H1 (cell line): Measurements from ENCODE around the gene AEBP1. TPM values are rescaled to one million over a fixed set of nuclear protein-coding genes. Genes with fewer than 3 reads are reported as not detected.

ENCODE experiments used
- CTCF ChIA-PET: fragments of 300-600 bp; sonication (Branson Sonifier 250); formaldehyde crosslinking; loops from one replicate; lab custom pipeline; 2021; ENCODE audit not compliant: partially characterized antibody; lab: Charles Lee
- POLR2A ChIA-PET: fragments of 300-600 bp; sonication (Branson Sonifier 250); formaldehyde crosslinking; loops from one replicate; lab custom pipeline; 2021; ENCODE audit warnings: inconsistent platforms; ENCODE audit not compliant: partially characterized antibody; lab: Charles Lee
- DNase-seq, 2 experiments: peaks; one replicate each; pipeline versions ENCODE4 v3.0.0 to v3.0.0-alpha.2; 2010 to 2022; ENCODE audit warnings: low spot score in 2 of 2, low read depth in 1 of 2, mixed read lengths in 1 of 2
- FAIRE-seq: peaks from 2 replicates; lab custom pipeline; 2011; peaks lifted over from hg19 to GRCh38; lab: Jason Lieb, UNC
- H2AFZ ChIP-seq: 2 replicates; pipeline ENCODE4 v1.8.1; 2012; ENCODE audit warnings: low read length, inconsistent platforms
- H2AK5ac ChIP-seq: 2 replicates; pipeline ENCODE4 v1.6.1; 2013; ENCODE audit warnings: low read depth, low read length
- H2BK120ac ChIP-seq: replicated peaks from 2 replicates; pipeline ENCODE3; 2013; ENCODE audit warnings: low read depth, low read length, inconsistent platforms
- H2BK12ac ChIP-seq: 2 replicates; pipeline ENCODE4 v1.6.1; 2013; ENCODE audit warnings: low read depth, low read length
- H2BK15ac ChIP-seq: 2 replicates; pipeline ENCODE4 v1.6.1; 2013; ENCODE audit warnings: low read length
- H2BK20ac ChIP-seq: 2 replicates; pipeline ENCODE4 v1.6.1; 2013; ENCODE audit warnings: low read length
- H2BK5ac ChIP-seq: 2 replicates; pipeline ENCODE4 v1.6.1; 2013; ENCODE audit warnings: low read depth, low read length
- H3K14ac ChIP-seq: 2 replicates; pipeline ENCODE4 v1.6.1; 2013; ENCODE audit warnings: inconsistent platforms; ENCODE audit not compliant: insufficient read length
- H3K18ac ChIP-seq: 2 replicates; pipeline ENCODE4 v1.6.1; 2013; ENCODE audit warnings: low read length; ENCODE audit errors: extremely low read depth
- H3K23ac ChIP-seq: 2 replicates; pipeline ENCODE4 v1.6.1; 2013; ENCODE audit warnings: inconsistent platforms; ENCODE audit not compliant: insufficient read length
- H3K23me2 ChIP-seq: 2 replicates; pipeline ENCODE4 v1.6.1; 2013; ENCODE audit warnings: low read depth, low read length
- H3K27ac ChIP-seq: 2 replicates; pipeline ENCODE4 v1.6.1; 2011; ENCODE audit warnings: low read depth, low read length, inconsistent platforms
- H3K27me3 ChIP-seq, 4 experiments: replicated peaks in 1 of 4; 1 replicate in 1 of 4; 2 replicates in 3 of 4; pipeline versions ENCODE4 v1.6.1 to v1.8.1; 2011 to 2013; ENCODE audit warnings: low read length in 3 of 4, mild to moderate bottlenecking in 3 of 4, inconsistent platforms in 2 of 4, mixed read lengths in 2 of 4, moderate library complexity in 1 of 4; ENCODE audit not compliant: control insufficient read depth in 3 of 4, insufficient read depth in 3 of 4; ENCODE audit errors: extremely low read depth in 1 of 4
- H3K36me3 ChIP-seq, 4 experiments: 2 replicates each; pipeline versions ENCODE4 v1.6.1 to v1.8.1; 2011 to 2013; ENCODE audit warnings: mild to moderate bottlenecking in 4 of 4, low read length in 3 of 4, moderate library complexity in 2 of 4, control low read depth in 1 of 4, inconsistent platforms in 1 of 4; ENCODE audit not compliant: insufficient read depth in 4 of 4, control insufficient read depth in 2 of 4
- H3K4ac ChIP-seq: replicated peaks from 2 replicates; pipeline ENCODE3; 2013; ENCODE audit warnings: low read length, low read depth, mixed read lengths, inconsistent platforms; ENCODE audit not compliant: insufficient read length
- H3K4me1 ChIP-seq, 4 experiments: replicated peaks in 1 of 4; 1 replicate in 1 of 4; 2 replicates in 3 of 4; pipeline versions ENCODE4 v1.6.1 to v1.8.1; 2011 to 2013; ENCODE audit warnings: low read length in 3 of 4, inconsistent platforms in 2 of 4, mixed read lengths in 1 of 4; ENCODE audit not compliant: insufficient read depth in 4 of 4, control insufficient read depth in 3 of 4
- H3K4me2 ChIP-seq, 2 experiments: 2 replicates each; pipeline versions ENCODE4 v1.6.1 to v1.8.1; 2011 to 2013; ENCODE audit warnings: low read depth in 2 of 2, low read length in 2 of 2, control low read depth in 1 of 2, inconsistent platforms in 1 of 2, mild to moderate bottlenecking in 1 of 2; ENCODE audit not compliant: insufficient read depth in 1 of 2
- H3K4me3 ChIP-seq, 4 experiments: fragments of 200-600, 300-600 bp in 1 of 4; sonication (generic), shearing (Covaris generic), sonication (Bioruptor Twin) in 1 of 4; 2 replicates each; pipeline versions ENCODE4 v1.5.1 to v1.8.1; 2011 to 2016; ENCODE audit warnings: low read length in 4 of 4, low read depth in 3 of 4, control low read depth in 2 of 4, inconsistent platforms in 2 of 4, mild to moderate bottlenecking in 2 of 4, mixed read lengths in 1 of 4, moderate library complexity in 1 of 4; ENCODE audit not compliant: insufficient read depth in 2 of 4; ENCODE audit errors: extremely low read depth in 1 of 4
- H3K56ac ChIP-seq: replicated peaks from 2 replicates; pipeline ENCODE3; 2013; ENCODE audit warnings: low read depth, mild to moderate bottlenecking, mixed read lengths, low read length, inconsistent platforms; ENCODE audit not compliant: insufficient read length
- H3K79me1 ChIP-seq: 2 replicates; pipeline ENCODE4 v1.6.1; 2013; ENCODE audit warnings: low read depth, low read length, control low read depth
- H3K79me2 ChIP-seq, 2 experiments: 2 replicates each; pipeline versions ENCODE4 v1.6.1 to v1.8.1; 2012 to 2013; ENCODE audit warnings: low read length in 2 of 2, mild to moderate bottlenecking in 2 of 2, inconsistent platforms in 1 of 2; ENCODE audit not compliant: insufficient read depth in 2 of 2, control insufficient read depth in 1 of 2
- H3K9ac ChIP-seq, 4 experiments: replicated peaks in 1 of 4; 1 replicate in 1 of 4; 2 replicates in 3 of 4; pipeline versions ENCODE4 v1.6.1 to v1.8.1; 2011 to 2013; ENCODE audit warnings: low read depth in 3 of 4, low read length in 3 of 4, control low read depth in 2 of 4, mild to moderate bottlenecking in 2 of 4, moderate library complexity in 2 of 4, inconsistent platforms in 1 of 4; ENCODE audit errors: extremely low read depth in 1 of 4
- H3K9me3 ChIP-seq, 2 experiments: 2 replicates each; pipeline versions ENCODE4 v1.6.1 to v1.8.1; 2012 to 2013; ENCODE audit warnings: mild to moderate bottlenecking in 2 of 2, moderate library complexity in 2 of 2, control low read depth in 1 of 2, inconsistent platforms in 1 of 2, low read depth in 1 of 2, low read length in 1 of 2, mixed read lengths in 1 of 2; ENCODE audit not compliant: insufficient read depth in 2 of 2
- H4K20me1 ChIP-seq, 2 experiments: replicated peaks in 1 of 2; 2 replicates each; pipeline versions ENCODE3 to v1.8.1; 2011 to 2013; ENCODE audit warnings: inconsistent platforms in 2 of 2, low read length in 2 of 2, mild to moderate bottlenecking in 1 of 2; ENCODE audit not compliant: insufficient read depth in 2 of 2, control insufficient read depth in 1 of 2
- H4K5ac ChIP-seq: 2 replicates; pipeline ENCODE4 v1.6.1; 2013; ENCODE audit warnings: low read length, low read depth, mixed read lengths, inconsistent platforms; ENCODE audit not compliant: insufficient read length
- H4K8ac ChIP-seq: 2 replicates; pipeline ENCODE4 v1.8.0; 2013; ENCODE audit warnings: mild to moderate bottlenecking, moderate library complexity, low read length, inconsistent platforms; ENCODE audit not compliant: insufficient read depth; ENCODE audit errors: extremely low read depth
- H4K91ac ChIP-seq: replicated peaks from 2 replicates; pipeline ENCODE3; 2013; ENCODE audit warnings: low read length, mixed read lengths, inconsistent platforms; ENCODE audit not compliant: insufficient read length
- EZH2 ChIP-seq: fragments of 200-600 bp; sonication (generic); IDR thresholded peaks from 2 replicates; pipeline ENCODE4 v1.7.1; 2012; ENCODE audit warnings: low read depth, mild to moderate bottlenecking, moderate library complexity, low read length, inconsistent platforms; ENCODE audit not compliant: severe bottlenecking
- FOSL1 ChIP-seq: IDR thresholded peaks from 2 replicates; pipeline ENCODE4 v1.6.1; 2011; ENCODE audit warnings: mild to moderate bottlenecking, low read depth, low read length, moderate library complexity; ENCODE audit not compliant: insufficient read depth
- WGBS, 2 experiments: shearing (Covaris generic) in 1 of 2; methylation state at CpG; one replicate each; pipeline versions ENCODE4 v1.1.6 to v1.1.7; 2013 to 2015; ENCODE audit warnings: low lambda C conversion rate in 2 of 2, mixed read lengths in 2 of 2, inconsistent platforms in 1 of 2, low coverage in 1 of 2, missing lambda C conversion rate in 1 of 2; ENCODE audit not compliant: insufficient replicate concordance in 2 of 2, insufficient coverage in 1 of 2, insufficient read length in 1 of 2; ENCODE audit errors: extremely low coverage in 1 of 2, missing lambda C conversion rate in 1 of 2; 5-methylcytosine and 5-hydroxymethylcytosine counted together
- polyA plus RNA-seq, 7 experiments: library from polyadenylated mRNA; depleted of rRNA in 3 of 7; stranded (reverse) in 5 of 7; unstranded in 2 of 7; fragments of >200 nt in 5 of 7; fragments of 200-250 nt in 2 of 7; gene quantifications; 1 replicate in 5 of 7; 2 replicates in 1 of 7; 4 replicates in 1 of 7; pipeline versions ENCODE4 v1.2.1 to v1.2.3, GENCODE V29; 2011 to 2013; ENCODE audit warnings: missing spikeins in 2 of 7, mixed read lengths in 2 of 7
- total RNA-seq: library from RNA; stranded (reverse); fragmentation: NEBNext Ultra II Directional; extraction: Animal tissue kit (Norgen Biotek cat#: 25700); gene quantifications from 2 replicates; pipeline ENCODE4 v1.2.1, GENCODE V29; 2021

The AEBP1 gene
- total and polyA plus RNA-seq, 2 of the 8 experiments (the other 6 are each of a cell fraction or from before 2014, with no cell fraction given), result 10.4 to 41.2 TPM

DNA sequence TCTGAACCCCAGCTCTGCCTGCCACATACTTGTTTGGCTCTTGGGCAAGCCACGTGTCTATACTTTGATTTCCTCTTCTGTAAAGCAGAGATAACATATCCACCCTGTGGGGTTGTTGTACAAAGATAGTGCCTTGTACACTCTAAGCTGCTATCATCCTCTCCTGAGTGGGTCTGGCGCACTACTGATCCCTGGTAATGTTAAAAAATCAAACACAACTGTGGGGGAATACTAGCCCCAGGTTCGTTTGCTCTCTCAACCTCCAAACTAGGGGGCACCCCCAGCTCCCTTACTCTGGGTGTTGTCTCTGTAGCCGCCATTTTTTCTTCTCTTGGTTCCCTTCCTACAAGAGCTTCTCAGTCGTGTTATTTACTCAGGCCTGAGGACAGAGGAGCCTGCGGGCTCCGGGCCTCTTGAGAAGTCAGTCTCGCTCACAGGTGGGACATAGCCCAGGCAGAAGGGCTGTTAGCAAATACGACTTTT, 22.8 kb upstream of the AEBP1 start:
- Histone ChIP-seq H3K23ac (no peak overlapping the region), H2BK20ac (no peak overlapping the region), H3K18ac (no peak overlapping the region), H2BK12ac (no peak overlapping the region), H3K4me2 (peak overlapping the region; percentile 24 to 37), H3K9ac (no peak overlapping the region), H3K4me1 (no peaks in the 10 kb centered on the region; a peak in 1 of 7 replicates), H4K91ac (no peak overlapping the region), H3K27ac (no peak overlapping the region), H3K79me1 (no peaks in the 10 kb centered on the region), H3K79me2 (no peaks in the 10 kb centered on the region), H3K36me3 (peaks cover 10 to 14% (median 11%) of the 10 kb centered on the region in 4 experiments; a peak in 7 of 8 replicates), H3K14ac (no peak overlapping the region), H3K23me2 (peaks cover 4% of the 10 kb centered on the region; the same call in 1 of the 2 replicates), H4K20me1 (peaks cover 0 to 4% of the 10 kb centered on the region in 2 experiments), H3K4ac (no peak overlapping the region), H2BK5ac (no peak overlapping the region), H3K9me3 (no peaks in the 10 kb centered on the region), H3K56ac (no peak overlapping the region), H2BK120ac (no peak overlapping the region), H3K4me3 (peak overlapping the region in 2 of 4 experiments; percentile 72 to 90; a peak in 2 of 8 replicates), H2BK15ac (no peak overlapping the region), H3K27me3 (no peaks in the 10 kb centered on the region; a peak in 2 of 7 replicates), H2AFZ (no peak overlapping the region), H4K5ac (no peak overlapping the region), H2AK5ac (no peak overlapping the region), H4K8ac (no peak overlapping the region)
- DNase-seq (no peak), FAIRE-seq (no peak)
- 88% methylated on average over 5 of the region's 9 CpGs; no CpG with 5 or more reads in 1 of the 2 experiments for WGBS, 2 experiments
- ChIA-PET POLR2A (interaction anchor here (0.9 to 1.5 kb wide), 6 partner anchors 9 to 42 kb away, joined by 3 to 9 read pairs (median 3); partner anchors contain the start of genes PGAM2 and POLD2), CTCF (interaction anchor here (0.8 to 1.8 kb wide), 8 partner anchors 9 to 133 kb away, joined by 3 to 10 read pairs (median 4); partner anchors contain the start of gene PGAM2)
- TF ChIP-seq EZH2 (no peak), FOSL1 (no peak)
